Left lobe of liver (tissue), 2 donors: ENCODE results near the gene PTH2. TPM values are rescaled to one million over a fixed set of nuclear protein-coding genes. Genes with fewer than 3 reads are reported as not detected.

ENCODE experiments used
- ATAC-seq: fragments of 200-7000 bp; cut with Tn5 transposase; one replicate; pipeline ENCODE4 v1.9.1; 2020; ENCODE audit warnings: mild to moderate bottlenecking, moderate library complexity
- DNase-seq: peaks from one replicate; pipeline ENCODE4 v3.0.0-alpha.2; 2020; ENCODE audit warnings: low spot score
- total RNA-seq: library from RNA; stranded (reverse); gene quantifications from one replicate; pipeline ENCODE4 v1.2.1, GENCODE V29; 2021
- donor health status: DM: no; HTN: no; CAD: no; lungs with moderate emphysema.
- donor health status: DM: no; HTN: yes; CAD: no.

The PTH2 gene
- total RNA-seq, 1 donor from 2014 or later: not detected

DNA sequence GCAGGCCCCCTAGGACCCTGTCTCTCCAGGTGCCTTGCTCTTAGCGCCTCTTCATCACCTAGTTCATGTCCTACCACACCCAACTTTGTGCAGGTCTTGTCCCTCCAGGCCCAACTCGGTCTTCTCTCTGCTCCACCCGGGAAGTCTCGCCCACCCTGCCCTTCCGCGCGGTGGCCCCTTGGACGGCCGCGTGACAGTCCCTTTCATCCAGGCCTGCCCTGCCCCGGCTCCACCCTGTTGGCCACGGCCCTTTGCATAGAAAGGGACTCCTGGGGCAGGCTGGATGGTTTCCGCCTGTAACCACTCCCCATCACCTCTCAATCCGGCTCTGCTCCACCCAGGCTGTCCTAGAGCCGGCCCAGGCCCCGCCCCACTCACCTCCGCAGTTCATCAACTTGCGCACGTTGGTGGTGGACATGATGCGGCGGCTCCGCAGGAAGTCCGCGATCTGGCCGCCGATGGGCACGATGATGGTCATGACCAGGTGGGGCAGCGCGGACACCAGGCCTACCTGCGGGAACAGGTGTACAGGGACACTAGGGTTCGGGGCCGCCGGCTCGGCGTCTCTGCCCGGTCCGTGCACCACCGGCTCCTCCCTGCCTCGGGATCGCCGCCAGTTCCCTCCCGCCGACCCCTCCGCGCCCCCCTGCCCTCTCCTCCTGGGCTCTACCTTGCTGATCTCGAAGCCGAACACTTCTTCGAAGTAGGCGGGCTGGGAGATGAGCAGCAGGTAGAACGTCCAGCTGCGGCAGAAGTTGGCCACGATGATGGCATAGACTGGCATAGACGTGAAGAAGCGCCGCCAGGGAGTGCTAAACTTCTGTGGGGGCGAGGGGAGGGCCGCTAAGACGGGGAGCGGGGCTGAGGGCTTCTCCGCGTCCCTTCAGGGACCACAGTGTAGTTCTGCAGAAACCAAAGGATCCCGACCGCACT is 9.2 kb upstream of the PTH2 start:
- ATAC-seq: no peak
- DNase-seq: no peak

DNA sequence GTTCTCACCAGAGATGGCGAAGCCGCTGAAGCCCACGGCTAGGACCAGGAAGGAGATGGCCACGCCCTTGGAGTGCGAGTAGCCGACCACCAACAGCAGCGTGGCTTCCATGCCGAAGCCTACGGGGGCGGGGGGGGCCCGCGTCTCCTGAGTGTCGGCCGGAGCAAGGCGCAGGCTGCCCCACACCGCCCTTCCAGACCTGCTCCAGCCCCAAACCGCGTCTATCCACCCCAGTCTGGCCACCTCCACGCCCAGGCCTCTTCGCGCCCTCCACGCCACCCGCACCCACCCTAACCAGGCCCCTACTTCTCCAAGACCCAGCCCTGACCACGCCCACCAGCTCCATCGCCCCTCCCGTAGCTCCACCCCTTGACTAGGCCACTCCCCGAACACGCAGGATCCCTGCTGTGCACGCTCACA is 8.1 kb upstream of the PTH2 start:
- ATAC-seq (no peak), DNase-seq (no peak)

DNA sequence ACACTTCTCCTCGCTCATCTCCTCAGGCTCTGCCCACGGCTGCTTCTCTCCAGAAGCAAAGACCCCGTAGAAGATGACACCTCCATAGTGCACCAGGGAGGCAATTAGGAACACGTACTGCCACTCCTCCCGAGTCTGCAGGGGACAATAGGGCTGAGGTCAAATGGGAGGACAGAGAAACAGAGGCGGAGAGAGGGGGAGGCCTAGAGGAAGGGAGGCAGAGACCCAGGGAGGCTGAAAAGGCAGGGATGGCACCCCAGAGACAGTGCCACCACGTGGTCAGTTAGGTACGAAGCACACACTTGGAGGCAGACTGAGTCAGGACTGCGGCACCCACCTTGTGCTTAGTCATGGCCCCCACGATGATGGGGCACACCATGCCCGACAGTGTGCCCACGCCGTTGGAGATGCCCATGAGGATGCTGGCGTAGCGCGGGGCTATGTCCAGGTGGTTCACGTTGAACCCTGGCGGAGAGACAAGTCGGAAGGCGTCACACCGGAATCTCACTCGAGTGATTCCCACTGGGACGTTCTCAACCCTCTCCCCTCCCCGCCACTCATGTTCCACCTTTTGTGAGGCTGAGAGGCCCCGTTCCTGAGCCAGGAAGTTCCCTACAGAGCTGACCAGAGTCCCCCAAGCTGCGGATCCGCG is 7.6 kb upstream of the PTH2 start:
- ATAC-seq (no peak), DNase-seq (no peak)

DNA sequence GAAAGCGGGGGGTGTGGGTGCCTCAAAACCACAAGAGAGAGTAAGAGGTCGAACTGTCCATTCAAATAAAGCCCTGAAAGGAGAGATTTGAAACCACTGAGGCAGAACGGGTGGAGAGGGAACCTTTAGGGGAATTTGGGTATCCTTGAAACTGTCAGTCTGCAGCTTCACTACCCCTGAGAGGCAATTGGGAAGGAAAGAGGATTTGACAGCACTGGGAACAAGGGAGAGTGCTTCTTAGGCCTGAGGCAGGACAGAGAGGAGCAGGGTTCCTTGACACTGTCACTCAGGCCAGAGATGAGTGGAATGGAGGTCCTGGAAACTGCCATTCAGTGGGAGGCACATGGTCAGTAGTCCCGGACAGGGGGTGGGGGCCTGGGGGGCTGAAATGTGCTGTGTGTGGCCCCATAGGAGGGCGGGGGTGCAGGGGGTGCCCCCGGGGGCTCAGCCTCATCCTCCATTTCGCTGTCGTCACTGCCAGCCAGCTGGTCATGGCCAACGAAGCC is 7.0 kb upstream of the PTH2 start:
- ATAC-seq (no peak), DNase-seq (no peak)

DNA sequence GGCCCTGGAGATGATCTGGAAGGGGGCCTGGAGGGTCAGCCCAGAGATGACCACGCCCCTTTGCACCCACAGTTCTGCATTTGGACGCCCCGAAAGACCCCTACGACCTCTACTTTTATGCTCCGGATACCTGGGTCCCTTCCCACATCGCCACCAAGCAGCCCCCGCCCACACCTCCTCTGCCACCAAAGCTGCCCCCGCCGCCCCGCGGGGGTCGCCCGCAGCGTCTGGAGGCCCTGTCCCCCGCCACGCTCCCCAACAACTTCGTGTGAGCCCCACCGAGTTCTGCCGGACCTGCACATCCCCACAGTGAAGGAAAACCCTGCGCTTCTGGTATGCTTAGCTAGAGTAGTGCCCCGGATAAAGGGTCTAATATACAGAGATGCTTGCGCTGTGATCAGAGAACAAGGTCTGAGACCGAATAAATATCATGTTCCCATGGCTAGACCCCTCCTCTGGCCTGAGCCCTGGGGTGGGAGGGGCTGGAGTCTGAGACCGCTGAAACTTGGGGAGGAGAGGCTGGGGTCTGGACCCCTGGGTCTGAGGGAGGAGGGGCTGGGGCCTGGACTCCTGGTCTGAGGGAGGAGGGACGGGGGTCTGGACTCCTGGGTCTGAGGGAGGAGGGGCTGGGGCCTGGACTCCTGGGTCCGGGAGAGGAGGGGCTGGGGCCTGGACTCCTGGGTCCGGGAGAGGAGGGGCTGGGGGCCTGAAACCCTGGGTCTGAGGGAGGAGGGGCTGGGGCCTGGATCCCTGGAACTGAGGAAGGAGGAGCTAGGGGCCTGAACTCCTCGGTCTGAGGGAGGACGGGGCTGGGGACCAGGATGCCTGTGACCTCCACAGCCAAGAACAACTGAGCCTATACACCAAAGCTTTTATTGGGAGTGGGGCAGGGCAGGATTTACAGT is 5.6 kb upstream of the PTH2 start:
- DNase-seq (no peak), ATAC-seq (no peak)

DNA sequence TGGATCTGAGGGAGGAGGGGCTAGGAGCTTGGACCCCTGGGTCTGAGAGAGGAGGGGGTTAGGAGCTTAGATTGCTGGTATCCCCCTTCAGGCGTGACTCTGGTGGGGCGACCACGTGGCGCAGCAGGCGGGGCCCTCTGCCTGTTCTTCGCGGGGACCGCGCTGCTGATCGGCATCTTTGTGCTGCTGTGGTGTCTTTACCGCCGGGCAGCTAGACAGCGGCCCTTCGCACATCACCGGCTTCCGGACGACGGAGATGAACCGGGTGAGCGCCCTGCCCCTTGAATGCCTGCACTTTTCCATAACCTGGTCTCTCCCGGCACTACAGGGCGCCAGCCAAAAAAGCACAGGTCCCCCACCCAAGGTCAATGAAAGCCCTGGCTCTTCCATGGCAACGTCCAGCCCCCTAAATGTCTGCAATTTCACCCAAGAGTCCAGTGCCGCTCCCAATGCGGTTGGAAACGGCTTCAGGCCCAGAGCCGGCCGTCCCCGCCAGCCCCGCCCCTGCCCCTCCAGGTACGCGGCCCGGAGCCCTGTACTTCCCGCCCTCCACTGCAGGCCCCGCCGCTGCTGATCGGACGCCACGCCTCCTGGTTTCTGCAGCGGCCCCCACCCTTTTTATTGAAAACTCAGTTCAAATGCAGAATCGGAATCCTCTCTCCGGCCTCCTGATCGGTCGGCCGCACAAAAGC is 4.8 kb upstream of the PTH2 start:
- ATAC-seq (peak; percentile 47), DNase-seq (no peak)

DNA sequence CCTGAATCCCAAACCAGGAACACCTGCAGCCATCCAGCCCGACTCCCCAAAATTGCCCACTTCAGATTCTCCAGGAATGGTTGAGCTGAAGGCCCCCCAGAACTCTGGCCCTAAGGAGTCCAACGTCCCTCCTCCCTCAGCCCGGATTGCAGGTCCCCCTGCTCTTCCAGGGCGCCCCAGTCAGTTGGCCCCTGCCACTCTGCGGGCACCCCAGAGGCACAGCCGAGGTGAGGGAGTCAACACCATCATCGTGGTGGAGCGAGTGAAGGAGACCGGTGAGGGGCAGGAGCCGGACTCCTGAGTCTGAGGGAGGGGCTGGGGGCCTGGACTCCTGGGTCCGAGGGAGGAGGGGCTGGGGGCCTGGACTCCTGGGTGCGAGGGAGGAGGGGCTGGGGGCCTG is 4.1 kb upstream of the PTH2 start:
- ATAC-seq (no peak), DNase-seq (no peak)

DNA sequence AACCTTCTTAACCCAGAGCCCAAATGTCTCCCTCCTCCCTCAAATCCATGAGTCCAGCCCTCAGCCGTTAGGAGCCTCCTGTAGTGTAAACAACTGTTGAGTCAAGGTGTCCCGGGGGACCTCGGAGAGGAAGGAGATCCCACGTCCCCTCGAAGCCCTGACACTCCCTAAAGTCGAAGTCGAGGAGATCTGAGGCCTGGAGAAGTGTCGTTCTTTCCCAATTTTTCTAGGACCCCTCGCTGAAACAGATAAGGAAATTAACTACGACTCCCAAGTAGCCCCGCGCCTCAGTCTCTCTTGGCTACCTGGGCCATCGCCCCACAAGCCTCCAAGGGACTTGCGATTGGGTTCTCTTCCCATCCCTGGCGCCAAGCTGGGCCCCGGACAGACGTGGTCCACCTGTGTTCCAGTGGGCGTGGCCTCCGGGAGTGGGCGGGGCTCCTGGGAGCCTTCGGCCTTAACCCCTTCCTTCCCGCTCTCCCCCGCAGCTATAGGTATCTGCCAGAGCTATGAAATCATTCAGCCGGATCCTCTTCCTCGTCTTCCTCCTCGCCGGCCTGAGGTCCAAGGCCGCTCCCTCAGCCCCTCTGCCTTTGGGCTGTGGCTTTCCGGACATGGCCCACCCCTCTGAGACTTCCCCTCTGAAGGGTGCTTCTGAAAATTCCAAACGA is 2.8 kb upstream of the PTH2 start:
- no peak for DNase-seq

DNA sequence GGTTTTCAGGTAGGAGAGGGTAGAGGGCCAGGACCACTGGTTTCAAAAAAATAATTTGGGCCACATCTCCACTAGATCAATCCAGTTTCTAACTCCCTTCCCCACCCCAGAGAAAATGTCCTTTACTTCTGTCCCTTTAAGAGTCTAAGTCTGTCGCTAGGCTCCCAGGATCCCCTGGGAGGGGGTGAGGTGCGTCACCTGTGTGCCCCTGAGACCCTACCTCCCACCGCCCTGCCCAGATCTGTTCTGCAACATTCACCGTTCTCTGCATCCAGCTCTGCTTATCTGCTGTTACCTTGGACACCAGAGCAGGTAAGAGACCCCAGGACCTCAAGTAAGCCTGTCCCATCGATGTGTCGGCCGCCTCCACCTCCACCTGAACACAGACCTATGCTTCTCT is 1.9 kb upstream of the PTH2 start, which contains the start of gene GFY:
Gene GFY (plus strand): TSS at position 211 of the 400 bp plus-strand sequence. CDS start 1,043 bp downstream, outside the sequence.
- ATAC-seq (no peak), DNase-seq (no peak)

More for the DNA sequence above, 2.8 kb upstream of the PTH2 start:
- no peak for ATAC-seq

DNA sequence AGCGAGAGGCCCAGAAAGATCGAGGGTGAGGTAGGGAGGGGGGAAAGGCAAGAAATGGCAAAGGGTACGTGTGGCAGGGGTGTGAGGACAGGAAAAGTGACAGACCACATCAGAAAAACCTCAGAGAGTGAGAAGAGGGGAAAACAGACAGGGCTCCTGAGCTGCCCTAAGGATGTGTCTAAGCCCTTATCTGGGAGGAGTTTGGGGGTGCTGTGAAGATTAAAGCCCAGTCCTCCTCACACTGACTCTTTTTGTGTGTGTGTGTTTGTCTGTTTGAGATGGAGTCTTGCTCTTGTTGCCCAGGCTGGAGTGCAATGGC is 703 bp upstream of the PTH2 start:
- DNase-seq (no peak), ATAC-seq (no peak)

DNA sequence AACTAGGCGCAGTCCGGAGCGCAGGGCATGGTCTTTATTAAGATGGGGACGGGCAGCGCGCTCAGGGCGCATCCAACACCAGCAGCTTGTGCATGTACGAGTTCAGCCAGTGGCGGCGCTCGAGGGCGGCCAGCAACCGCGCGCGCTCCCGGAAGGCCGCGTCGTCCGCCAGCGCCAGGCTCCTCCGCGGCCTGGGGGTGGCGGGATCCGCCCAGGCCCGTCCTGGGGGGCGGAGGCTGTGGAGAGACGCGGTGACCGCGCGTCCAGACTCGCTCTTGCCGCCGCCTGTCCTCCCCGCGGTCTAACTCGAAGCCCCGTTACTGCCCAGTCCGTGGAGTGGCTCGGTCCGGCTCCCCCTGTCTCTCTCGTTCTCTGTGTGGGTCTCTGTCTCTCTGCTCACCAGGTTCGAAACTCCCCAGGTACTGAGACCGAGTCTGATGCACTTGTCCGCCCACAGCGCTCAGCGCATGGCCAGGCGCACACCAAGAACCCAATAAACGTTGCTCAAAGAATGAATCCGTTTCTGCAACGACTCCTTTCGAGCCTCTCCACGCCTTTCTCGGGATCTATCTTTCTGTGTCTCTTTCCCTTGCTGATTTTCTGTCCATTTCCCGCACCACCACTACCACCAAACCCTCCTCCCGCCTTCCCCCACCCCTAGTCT is 702 bp downstream of the PTH2 start:
- peak; percentile 42 for ATAC-seq

DNA sequence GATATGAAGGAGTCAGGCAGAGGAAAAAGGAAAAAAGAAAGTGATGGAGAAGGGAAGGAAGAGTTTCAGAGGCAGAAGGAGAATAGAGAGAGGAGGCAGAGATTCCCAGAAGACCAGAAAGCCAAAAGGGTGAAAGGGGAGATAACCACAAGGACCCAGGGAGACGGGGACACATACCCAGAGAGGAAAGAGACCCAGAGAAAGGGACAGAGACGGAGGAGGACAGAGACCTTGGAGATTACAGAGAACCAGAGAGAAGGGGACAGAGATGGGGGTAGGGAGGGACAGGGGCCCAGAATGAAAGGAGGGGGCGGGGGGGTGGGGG is 1.4 kb downstream of the PTH2 start:
- ATAC-seq (no peak), DNase-seq (no peak)

More for the DNA sequence above, 702 bp downstream of the PTH2 start:
- no peak for DNase-seq

DNA sequence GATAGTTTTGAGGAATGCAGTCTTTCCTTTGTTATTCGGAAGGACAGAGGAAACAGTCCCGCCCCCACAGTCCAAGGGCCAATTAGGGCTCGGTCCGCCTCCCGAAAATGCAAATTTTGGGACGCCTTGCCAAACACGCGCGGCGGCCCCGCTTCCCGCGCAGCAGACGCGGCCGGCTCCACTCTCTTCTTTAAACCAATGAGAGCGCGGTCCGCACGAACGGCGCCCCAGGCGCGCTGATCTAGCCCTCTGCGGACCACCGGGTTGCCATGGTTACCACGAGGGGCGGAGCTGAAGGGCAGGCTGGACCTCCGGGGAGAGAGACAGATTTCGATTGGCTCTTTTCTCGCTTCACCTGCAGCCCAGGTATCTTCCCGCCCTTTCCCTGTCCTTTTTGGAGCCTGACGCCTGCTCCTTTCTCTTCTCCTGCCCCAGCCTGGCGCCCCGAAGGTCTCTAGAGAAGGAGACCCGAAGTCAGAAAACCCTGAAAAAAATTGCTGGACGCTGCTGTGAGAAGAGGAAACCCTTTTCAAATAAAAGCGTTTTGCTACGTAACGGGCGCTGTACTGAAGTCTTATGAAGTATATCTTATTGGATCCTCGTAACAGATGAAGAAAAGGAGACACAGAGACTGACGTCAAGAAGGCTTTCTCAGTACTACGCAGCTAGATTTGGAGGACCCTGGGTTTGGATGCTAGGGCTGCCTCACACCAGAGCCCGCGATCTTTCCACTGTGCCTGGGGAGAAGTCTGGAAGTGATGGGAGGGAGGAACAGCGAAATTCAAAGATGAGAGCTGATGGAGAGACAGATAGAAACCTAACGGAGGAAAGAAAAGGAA is 2.0 kb downstream of the PTH2 start:
- DNase-seq (peak; percentile 54), ATAC-seq (peak; percentile 72)

DNA sequence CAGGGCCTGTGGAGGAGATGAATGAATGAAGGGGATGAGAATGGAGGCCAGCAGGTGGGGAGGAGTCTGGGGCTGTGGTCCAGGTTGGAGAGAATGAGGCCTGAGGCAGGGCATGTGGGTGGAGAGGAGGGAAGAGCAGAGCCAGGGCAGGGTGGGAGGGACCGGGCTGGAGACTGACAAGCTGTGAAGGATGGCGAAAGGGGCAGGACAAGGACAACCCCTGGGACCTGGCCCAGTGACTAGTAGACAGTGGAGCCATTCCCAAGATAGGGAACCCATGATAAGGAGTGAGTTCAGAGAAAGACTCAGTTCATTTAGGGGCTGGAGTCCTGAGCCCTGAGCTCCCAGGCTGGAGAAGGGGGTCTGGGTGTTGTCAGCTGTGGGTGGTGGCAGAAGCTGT is 3.0 kb downstream of the PTH2 start:
- DNase-seq (no peak), ATAC-seq (no peak)

DNA sequence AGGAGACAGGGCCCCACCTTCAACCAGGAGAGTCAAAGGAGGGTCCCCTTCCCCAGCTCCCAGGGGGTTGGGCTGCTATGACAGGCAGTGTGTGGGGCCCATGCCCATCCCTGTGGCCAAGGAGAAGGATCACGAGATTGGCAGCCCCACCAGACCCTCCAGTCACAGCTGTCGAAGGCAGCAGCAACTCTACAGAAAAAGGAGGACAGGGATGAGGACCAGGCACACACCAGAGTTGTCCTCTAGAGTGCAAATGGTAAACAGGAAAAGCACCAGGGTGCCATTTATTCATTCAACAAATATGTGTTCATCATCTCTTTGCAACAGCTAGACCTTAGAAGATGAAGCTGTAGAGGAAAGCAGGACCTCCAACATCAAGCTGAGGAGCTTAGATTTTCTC is 4.1 kb downstream of the PTH2 start:
- ATAC-seq (no peak), DNase-seq (no peak)

DNA sequence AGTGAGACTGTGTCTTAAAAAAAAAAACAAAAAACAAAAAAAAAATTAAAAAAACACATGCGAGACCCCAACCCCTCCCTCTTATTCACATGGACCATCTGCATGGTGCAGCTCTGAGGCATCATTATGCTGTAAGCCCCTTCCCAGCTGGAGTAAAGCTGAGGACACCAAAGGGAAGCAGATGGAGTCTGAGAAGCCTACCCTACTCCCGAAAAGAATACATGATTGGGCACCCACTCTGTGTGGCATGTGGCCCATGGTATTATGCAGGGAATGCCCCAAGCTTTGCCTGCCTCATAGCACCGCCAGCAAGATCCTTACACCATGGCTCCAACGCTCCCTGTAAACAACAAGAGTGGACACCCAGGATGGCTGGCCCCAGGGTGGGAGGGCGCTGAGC is 4.7 kb downstream of the PTH2 start:
- DNase-seq: no peak
- no peak for ATAC-seq

DNA sequence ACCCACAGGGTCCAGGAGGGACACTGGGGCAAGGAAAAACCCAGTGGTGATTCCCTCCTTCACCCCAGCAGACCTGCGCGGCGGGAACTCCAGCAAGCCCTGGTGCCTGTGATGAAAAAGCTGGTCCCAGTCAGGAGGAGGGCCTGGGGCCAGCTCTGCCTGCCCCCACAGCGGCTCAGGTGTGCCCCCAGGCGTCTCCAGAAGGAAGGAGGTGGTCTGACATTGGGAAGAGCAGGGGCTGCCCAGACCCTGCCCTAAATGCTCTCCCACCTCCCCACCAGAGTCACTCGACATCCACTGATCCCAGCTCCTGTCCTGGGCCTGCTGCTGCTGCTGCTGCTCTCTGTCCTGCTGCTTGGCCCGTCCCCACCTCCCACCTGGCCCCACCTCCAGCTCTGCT is 6.2 kb downstream of the PTH2 start:
- no peak for ATAC-seq
- DNase-seq: no peak

DNA sequence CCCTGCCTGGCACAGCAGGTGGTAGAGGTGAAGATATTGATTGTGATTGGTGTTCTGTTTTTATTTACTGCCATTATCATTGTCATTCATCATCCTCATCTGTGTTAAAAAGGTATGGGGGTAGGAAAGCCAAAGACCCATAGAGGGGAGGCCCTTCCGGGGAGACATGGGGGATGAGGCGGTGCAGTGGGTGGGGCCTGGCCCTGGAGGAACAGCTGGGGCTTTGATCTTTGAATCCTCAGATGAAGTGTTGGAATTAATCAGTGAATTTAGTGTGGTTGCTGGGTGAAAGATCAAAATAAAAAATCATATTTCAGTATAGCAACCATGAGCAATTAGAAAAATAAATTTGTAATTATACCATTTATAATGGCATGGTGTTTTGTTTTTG is 7.4 kb downstream of the PTH2 start:
- DNase-seq: no peak
- ATAC-seq: no peak
